Measurements from ENCODE around the gene NUCB2.

DNA sequence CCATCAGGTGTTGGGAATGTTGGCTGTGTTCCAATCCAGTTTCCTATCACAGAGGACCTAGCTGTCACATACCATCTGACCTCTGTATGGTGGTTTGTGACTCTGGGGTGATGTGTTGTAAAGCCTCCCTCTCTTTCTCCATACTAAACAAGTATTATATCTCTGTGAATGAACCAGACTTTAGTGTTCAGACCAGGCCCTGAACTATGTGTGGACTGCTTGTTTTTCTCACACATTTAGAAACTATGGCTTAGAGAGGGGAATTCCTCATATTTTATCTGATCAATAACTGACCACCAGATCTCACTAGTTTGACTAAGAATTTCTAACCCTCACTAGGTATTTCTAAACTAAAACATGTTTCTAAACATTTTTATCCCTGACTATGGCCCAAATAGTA lies 92.6 kb downstream of the NUCB2 start:
- TF ChIP-seq SMC3 (IDR thresholded peaks at IDR 0.05; ENCODE audit: borderline replicate concordance, low read length) (no peak), YY1 (IDR thresholded peaks at IDR 0.05; ENCODE audit: low read depth, low read length) (no peak), EZH2 (IDR thresholded peaks at IDR 0.05; ENCODE audit: borderline replicate concordance, control insufficient read depth, low read depth, low read length) (no peak), SREBF2 (IDR thresholded peaks at IDR 0.05; ENCODE audit: low read length) (no peak), BHLHE40 (IDR thresholded peaks at IDR 0.05; ENCODE audit: borderline replicate concordance in 1 of 2, low read depth in 2 of 2, low read length in 1 of 2) (no peak), FOXM1 (IDR thresholded peaks at IDR 0.05; ENCODE audit: low read depth, low read length) (no peak), CHD4 (IDR thresholded peaks at IDR 0.05) (no peak), POLR2AphosphoS5 (IDR thresholded peaks at IDR 0.05; ENCODE audit: low read length) (no peak), RCOR1 (conservative IDR thresholded peaks at IDR 0.05; ENCODE audit: low read depth, low read length) (no peak), BACH1 (IDR thresholded peaks at IDR 0.05; ENCODE audit: borderline replicate concordance) (no peak), CEBPB (IDR thresholded peaks at IDR 0.05; ENCODE audit: borderline replicate concordance in 1 of 2, low read depth in 2 of 2, low read length in 2 of 2) (no peak), ZNF384 (IDR thresholded peaks at IDR 0.05; ENCODE audit: borderline replicate concordance, low read depth, low read length) (no peak)
- TF ChIP-seq, protein P1, sequence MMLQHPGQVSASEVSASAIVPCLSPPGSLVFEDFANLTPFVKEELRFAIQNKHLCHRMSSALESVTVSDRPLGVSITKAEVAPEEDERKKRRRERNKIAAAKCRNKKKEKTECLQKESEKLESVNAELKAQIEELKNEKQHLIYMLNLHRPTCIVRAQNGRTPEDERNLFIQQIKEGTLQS (IDR thresholded peaks at IDR 0.05; ENCODE audit: borderline replicate concordance, extremely low read depth, low read depth, low read length), result no peak
- TF ChIP-seq, protein P2, sequence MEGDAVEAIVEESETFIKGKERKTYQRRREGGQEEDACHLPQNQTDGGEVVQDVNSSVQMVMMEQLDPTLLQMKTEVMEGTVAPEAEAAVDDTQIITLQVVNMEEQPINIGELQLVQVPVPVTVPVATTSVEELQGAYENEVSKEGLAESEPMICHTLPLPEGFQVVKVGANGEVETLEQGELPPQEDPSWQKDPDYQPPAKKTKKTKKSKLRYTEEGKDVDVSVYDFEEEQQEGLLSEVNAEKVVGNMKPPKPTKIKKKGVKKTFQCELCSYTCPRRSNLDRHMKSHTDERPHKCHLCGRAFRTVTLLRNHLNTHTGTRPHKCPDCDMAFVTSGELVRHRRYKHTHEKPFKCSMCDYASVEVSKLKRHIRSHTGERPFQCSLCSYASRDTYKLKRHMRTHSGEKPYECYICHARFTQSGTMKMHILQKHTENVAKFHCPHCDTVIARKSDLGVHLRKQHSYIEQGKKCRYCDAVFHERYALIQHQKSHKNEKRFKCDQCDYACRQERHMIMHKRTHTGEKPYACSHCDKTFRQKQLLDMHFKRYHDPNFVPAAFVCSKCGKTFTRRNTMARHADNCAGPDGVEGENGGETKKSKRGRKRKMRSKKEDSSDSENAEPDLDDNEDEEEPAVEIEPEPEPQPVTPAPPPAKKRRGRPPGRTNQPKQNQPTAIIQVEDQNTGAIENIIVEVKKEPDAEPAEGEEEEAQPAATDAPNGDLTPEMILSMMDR (IDR thresholded peaks at IDR 0.05 in 2 of 3, conservative IDR thresholded peaks at IDR 0.05 in 1 of 3; ENCODE audit: control insufficient read depth in 2 of 3, extremely low read depth in 1 of 3, insufficient read depth in 1 of 3, low read depth in 3 of 3, low read length in 3 of 3), result no peak

All from GM12878 (cell line).